SK-N-SH (cell line): ENCODE measurements around the gene RASSF3.
A peak's percentile ranks its signal among the peaks of the same experiment; 100 is the strongest.

ENCODE experiments used
- EP300 ChIP-seq, 2 experiments: IDR thresholded peaks; 2 replicates each; pipeline versions ENCODE4 v1.4.0 to v1.6.1; 2012; ENCODE audit warnings: borderline replicate concordance in 1 of 2, low read depth in 1 of 2, low read length in 1 of 2
- EZH2phosphoT487 ChIP-seq: fragments of 200-600 bp; sonication (generic); IDR thresholded peaks from 2 replicates; pipeline ENCODE4 v1.6.1; 2017; ENCODE audit warnings: low read depth, mixed run types, mild to moderate bottlenecking, antibody characterized with exemption, moderate library complexity, borderline replicate concordance
- NRF1 ChIP-seq: IDR thresholded peaks from 2 replicates; pipeline ENCODE4 v1.6.1; 2012; ENCODE audit warnings: low read depth, mild to moderate bottlenecking, low read length
- YY1 ChIP-seq: IDR thresholded peaks from 2 replicates; pipeline ENCODE4 v1.4.0; 2012; ENCODE audit warnings: low read depth, mild to moderate bottlenecking
- TF ChIP-seq, protein P1 (sequence below): fragments of 200-600 bp; sonication (generic); IDR thresholded peaks from 2 replicates; pipeline ENCODE4 v1.6.1; 2017; ENCODE audit warnings: antibody characterized with exemption, mild to moderate bottlenecking, moderate library complexity
- TF ChIP-seq, protein P2 (sequence below): IDR thresholded peaks from 2 replicates; pipeline ENCODE4 v1.4.0; 2012; ENCODE audit warnings: low read depth, borderline replicate concordance
- TF ChIP-seq, protein P3 (sequence below): IDR thresholded peaks from 2 replicates; pipeline ENCODE4 v1.6.1; 2012; ENCODE audit warnings: mild to moderate bottlenecking, low read depth, low read length, moderate library complexity

DNA sequence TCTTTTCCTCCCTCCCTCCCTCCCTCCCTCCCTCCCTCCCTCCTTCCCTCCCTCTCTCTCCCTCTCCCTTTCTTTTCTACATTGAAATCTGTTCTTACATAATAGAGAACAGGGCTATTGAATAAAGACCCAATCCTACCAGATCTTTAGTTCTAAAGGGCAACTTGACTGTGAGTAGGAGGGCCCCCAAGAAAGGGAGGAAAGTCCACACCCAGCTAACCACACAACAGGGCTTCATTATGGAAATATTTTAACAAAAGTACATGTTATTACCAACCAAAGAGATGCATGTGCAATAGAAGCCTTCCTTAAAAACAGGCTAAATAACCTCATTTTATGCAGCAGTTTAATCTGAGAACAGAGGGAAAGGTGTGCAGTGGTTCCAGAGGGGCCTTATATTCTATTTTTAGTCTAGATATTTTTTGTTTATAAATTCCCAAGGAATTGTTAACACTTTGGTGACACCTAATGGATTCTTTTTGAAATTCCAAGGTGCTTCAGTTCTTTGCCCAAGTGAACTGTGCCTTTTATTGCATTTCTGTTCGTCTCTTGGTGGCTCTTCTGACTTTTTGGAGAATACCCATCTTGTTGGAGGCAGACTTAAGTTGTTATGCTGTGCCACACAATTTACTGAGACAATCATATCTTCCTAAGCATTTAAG lies 85.9 kb downstream of the RASSF3 start:
- no peak for TF ChIP-seq EP300 (IDR thresholded peaks at IDR 0.05; ENCODE audit: borderline replicate concordance in 1 of 2, low read depth in 1 of 2, low read length in 1 of 2)
- TF ChIP-seq, protein P1, sequence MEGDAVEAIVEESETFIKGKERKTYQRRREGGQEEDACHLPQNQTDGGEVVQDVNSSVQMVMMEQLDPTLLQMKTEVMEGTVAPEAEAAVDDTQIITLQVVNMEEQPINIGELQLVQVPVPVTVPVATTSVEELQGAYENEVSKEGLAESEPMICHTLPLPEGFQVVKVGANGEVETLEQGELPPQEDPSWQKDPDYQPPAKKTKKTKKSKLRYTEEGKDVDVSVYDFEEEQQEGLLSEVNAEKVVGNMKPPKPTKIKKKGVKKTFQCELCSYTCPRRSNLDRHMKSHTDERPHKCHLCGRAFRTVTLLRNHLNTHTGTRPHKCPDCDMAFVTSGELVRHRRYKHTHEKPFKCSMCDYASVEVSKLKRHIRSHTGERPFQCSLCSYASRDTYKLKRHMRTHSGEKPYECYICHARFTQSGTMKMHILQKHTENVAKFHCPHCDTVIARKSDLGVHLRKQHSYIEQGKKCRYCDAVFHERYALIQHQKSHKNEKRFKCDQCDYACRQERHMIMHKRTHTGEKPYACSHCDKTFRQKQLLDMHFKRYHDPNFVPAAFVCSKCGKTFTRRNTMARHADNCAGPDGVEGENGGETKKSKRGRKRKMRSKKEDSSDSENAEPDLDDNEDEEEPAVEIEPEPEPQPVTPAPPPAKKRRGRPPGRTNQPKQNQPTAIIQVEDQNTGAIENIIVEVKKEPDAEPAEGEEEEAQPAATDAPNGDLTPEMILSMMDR: peak; percentile 59
- TF ChIP-seq, protein P2, sequence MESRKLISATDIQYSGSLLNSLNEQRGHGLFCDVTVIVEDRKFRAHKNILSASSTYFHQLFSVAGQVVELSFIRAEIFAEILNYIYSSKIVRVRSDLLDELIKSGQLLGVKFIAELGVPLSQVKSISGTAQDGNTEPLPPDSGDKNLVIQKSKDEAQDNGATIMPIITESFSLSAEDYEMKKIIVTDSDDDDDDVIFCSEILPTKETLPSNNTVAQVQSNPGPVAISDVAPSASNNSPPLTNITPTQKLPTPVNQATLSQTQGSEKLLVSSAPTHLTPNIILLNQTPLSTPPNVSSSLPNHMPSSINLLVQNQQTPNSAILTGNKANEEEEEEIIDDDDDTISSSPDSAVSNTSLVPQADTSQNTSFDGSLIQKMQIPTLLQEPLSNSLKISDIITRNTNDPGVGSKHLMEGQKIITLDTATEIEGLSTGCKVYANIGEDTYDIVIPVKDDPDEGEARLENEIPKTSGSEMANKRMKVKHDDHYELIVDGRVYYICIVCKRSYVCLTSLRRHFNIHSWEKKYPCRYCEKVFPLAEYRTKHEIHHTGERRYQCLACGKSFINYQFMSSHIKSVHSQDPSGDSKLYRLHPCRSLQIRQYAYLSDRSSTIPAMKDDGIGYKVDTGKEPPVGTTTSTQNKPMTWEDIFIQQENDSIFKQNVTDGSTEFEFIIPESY: no peak
- TF ChIP-seq EZH2phosphoT487: no peak
- no peak for TF ChIP-seq NRF1
- no peak for TF ChIP-seq YY1
- TF ChIP-seq, protein P3, sequence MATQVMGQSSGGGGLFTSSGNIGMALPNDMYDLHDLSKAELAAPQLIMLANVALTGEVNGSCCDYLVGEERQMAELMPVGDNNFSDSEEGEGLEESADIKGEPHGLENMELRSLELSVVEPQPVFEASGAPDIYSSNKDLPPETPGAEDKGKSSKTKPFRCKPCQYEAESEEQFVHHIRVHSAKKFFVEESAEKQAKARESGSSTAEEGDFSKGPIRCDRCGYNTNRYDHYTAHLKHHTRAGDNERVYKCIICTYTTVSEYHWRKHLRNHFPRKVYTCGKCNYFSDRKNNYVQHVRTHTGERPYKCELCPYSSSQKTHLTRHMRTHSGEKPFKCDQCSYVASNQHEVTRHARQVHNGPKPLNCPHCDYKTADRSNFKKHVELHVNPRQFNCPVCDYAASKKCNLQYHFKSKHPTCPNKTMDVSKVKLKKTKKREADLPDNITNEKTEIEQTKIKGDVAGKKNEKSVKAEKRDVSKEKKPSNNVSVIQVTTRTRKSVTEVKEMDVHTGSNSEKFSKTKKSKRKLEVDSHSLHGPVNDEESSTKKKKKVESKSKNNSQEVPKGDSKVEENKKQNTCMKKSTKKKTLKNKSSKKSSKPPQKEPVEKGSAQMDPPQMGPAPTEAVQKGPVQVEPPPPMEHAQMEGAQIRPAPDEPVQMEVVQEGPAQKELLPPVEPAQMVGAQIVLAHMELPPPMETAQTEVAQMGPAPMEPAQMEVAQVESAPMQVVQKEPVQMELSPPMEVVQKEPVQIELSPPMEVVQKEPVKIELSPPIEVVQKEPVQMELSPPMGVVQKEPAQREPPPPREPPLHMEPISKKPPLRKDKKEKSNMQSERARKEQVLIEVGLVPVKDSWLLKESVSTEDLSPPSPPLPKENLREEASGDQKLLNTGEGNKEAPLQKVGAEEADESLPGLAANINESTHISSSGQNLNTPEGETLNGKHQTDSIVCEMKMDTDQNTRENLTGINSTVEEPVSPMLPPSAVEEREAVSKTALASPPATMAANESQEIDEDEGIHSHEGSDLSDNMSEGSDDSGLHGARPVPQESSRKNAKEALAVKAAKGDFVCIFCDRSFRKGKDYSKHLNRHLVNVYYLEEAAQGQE: no peak
